ENCODE data around the gene NECAB3.
"Not testable (repeated sequence)": the region's sequence is repeated elsewhere in the genome, so short reads cannot be mapped to it uniquely, and the experiment has no call there.

Gene NECAB3

GRCh38 chr20:33702861-33703260 is 28.6 kb upstream of the NECAB3 start:
- Histone ChIP-seq H3K27ac (replicated peaks) (no peak overlapping the region), H3K4me3 (replicated peaks; ENCODE audit: insufficient read depth, low read length) (no peak overlapping the region), H3K27me3 (ENCODE audit: insufficient read depth, poor library complexity, severe bottlenecking) (no peaks in the 10 kb centered on the region)
- TF ChIP-seq GABPA (IDR thresholded peaks at IDR 0.05; ENCODE audit: low read depth) (no peak), POLR2AphosphoS5 (IDR thresholded peaks at IDR 0.05; ENCODE audit: low read depth) (no peak), REST (IDR thresholded peaks at IDR 0.05; ENCODE audit: insufficient replicate concordance, low read depth) (no peak), SPI1 (IDR thresholded peaks at IDR 0.05; ENCODE audit: borderline replicate concordance, low read depth) (no peak)
- TF ChIP-seq, protein P1, sequence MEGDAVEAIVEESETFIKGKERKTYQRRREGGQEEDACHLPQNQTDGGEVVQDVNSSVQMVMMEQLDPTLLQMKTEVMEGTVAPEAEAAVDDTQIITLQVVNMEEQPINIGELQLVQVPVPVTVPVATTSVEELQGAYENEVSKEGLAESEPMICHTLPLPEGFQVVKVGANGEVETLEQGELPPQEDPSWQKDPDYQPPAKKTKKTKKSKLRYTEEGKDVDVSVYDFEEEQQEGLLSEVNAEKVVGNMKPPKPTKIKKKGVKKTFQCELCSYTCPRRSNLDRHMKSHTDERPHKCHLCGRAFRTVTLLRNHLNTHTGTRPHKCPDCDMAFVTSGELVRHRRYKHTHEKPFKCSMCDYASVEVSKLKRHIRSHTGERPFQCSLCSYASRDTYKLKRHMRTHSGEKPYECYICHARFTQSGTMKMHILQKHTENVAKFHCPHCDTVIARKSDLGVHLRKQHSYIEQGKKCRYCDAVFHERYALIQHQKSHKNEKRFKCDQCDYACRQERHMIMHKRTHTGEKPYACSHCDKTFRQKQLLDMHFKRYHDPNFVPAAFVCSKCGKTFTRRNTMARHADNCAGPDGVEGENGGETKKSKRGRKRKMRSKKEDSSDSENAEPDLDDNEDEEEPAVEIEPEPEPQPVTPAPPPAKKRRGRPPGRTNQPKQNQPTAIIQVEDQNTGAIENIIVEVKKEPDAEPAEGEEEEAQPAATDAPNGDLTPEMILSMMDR (IDR thresholded peaks at IDR 0.05; ENCODE audit: insufficient read depth, low read length): no peak
- no peak for DNase-seq (ENCODE audit: low read depth in 1 of 2, low spot score in 1 of 2)

DNA sequence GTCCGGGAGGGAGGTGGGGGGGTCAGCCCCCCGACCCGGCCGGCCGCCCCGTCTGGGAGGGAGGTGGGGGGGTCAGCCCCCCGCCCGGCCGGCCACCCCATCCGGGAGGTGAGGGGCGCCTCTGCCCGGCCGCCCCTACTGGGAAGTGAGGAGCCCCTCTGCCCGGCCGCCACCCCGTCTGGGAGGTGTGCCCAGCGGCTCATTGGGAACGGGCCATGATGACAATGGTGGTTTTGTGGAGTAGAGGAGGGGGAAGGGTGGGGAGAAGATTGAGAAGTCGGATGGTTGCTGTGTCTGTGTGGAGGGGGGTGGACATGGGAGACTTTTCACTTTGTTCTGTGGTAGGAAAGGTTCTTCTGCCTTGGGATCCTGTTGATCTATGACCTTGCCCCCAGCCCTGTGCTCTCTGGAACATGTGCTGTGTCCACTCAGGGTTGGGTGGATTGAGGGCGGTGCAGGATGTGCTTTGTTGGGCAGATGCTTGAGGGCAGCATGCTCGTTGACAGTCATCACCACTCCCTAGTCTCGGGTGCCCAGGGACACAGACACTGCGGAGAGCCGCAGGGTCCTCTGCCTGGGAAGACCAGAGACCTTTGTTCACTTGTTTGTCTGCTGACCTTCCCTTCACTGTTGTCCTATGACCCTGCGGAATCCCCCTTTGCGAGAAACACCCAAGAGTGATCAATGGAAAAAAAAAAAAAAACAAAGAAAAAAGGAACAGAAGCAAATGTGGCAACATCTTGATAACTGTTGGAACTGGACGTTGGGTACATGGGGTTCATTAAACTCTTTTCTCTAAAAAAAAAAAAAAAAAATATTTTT is 27.6 kb upstream of the NECAB3 start:
- H3K4me3 ChIP-seq (replicated peaks; ENCODE audit: insufficient read depth, low read length): no peak overlapping the region
- no peaks in the 10 kb centered on the region for H3K27me3 ChIP-seq (ENCODE audit: insufficient read depth, poor library complexity, severe bottlenecking)
- no peak for DNase-seq (ENCODE audit: low read depth in 1 of 2, low spot score in 1 of 2)
- TF ChIP-seq POLR2AphosphoS5 (IDR thresholded peaks at IDR 0.05; ENCODE audit: low read depth): no peak
- TF ChIP-seq REST (IDR thresholded peaks at IDR 0.05; ENCODE audit: insufficient replicate concordance, low read depth): no peak
- no peak for TF ChIP-seq GABPA (IDR thresholded peaks at IDR 0.05; ENCODE audit: low read depth)
- TF ChIP-seq SPI1 (IDR thresholded peaks at IDR 0.05; ENCODE audit: borderline replicate concordance, low read depth): no peak
- no peak overlapping the region for H3K27ac ChIP-seq (replicated peaks)

DNA sequence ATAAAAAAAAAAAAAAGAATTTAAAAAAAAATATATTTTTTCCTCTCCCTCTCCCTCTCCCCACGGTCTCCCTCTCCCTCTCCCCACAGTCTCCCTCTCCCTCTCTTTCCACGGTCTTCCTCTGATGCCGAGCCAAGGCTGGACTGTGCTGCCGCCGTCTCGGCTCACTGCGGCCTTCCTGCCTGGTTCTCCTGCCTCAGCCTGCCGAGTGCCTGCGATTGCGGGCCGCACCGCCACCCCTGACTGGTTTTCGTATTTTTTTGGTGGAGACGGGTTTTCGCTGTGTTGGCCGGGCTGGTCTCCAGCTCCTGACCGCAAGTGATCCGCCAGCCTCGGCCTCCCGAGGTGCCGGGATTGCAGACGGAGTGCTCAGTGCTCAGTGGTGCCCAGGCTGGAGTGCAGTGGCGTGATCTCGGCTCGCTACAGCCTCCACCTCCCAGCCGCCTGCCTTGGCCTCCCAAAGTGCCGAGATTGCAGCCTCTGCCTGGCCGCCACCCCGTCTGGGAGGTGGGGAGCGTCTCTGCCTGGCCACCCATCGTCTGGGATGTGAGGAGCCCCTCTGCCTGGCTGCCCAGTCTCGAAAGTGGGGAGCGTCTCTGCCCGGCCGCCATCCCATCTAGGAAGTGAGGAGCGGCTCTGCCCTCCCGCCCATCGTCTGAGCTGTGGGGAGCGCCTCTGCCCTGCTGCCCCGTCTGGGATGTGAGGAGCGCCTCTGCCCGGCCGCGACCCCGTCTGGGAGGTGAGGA is 26.6 kb upstream of the NECAB3 start:
- not testable (repeated sequence) for H3K4me3 ChIP-seq (replicated peaks; ENCODE audit: insufficient read depth, low read length); DNase-seq (ENCODE audit: low read depth in 1 of 2, low spot score in 1 of 2); H3K27ac ChIP-seq (replicated peaks); H3K27me3 ChIP-seq (ENCODE audit: insufficient read depth, poor library complexity, severe bottlenecking)

- H3K4me3 ChIP-seq (replicated peaks; ENCODE audit: insufficient read depth, low read length); H3K27ac ChIP-seq (replicated peaks); DNase-seq (ENCODE audit: low read depth in 1 of 2, low spot score in 1 of 2); H3K27me3 ChIP-seq (ENCODE audit: insufficient read depth, poor library complexity, severe bottlenecking): not testable (repeated sequence)
These were observed 24.7 kb upstream of the NECAB3 start for GRCh38 chr20:33698966-33699365.

- Histone ChIP-seq H3K4me3 (replicated peaks; ENCODE audit: insufficient read depth, low read length) (no peak overlapping the region), H3K27me3 (ENCODE audit: insufficient read depth, poor library complexity, severe bottlenecking) (no peaks in the 10 kb centered on the region), H3K27ac (replicated peaks) (no peak overlapping the region)
- DNase-seq (ENCODE audit: low read depth in 1 of 2, low spot score in 1 of 2): no peak
- TF ChIP-seq POLR2AphosphoS5 (IDR thresholded peaks at IDR 0.05; ENCODE audit: low read depth) (no peak), GABPA (IDR thresholded peaks at IDR 0.05; ENCODE audit: low read depth) (no peak), SPI1 (IDR thresholded peaks at IDR 0.05; ENCODE audit: borderline replicate concordance, low read depth) (no peak), REST (IDR thresholded peaks at IDR 0.05; ENCODE audit: insufficient replicate concordance, low read depth) (no peak)
- TF ChIP-seq, protein P1 (IDR thresholded peaks at IDR 0.05; ENCODE audit: insufficient read depth, low read length): no peak
These were observed 22.9 kb upstream of the NECAB3 start for GRCh38 chr20:33697129-33697528.

All from HL-60 (cell line).